ENCODE results near the gene HPCAL1. TPM values are rescaled to one million over a fixed set of nuclear protein-coding genes. Genes with fewer than 3 reads are reported as not detected.

Gene HPCAL1
- polyA plus RNA-seq, 3 donors: 20.4 to 37.3 (median 28.5) TPM

- DNase-seq (ENCODE audit: extremely low read depth in 1 of 11, low read depth in 9 of 11, low spot score in 4 of 11): no peak
Measured at GRCh38 chr2:10327896-10328669, 25.4 kb downstream of the HPCAL1 start.

GRCh38 chr2:10328670-10329579 is 26.2 kb downstream of the HPCAL1 start:
- no peak for DNase-seq (ENCODE audit: extremely low read depth in 1 of 11, low read depth in 9 of 11, low spot score in 4 of 11)

- no peak for DNase-seq (ENCODE audit: extremely low read depth in 1 of 11, low read depth in 9 of 11, low spot score in 4 of 11)
Measured at GRCh38 chr2:10329580-10329879, 26.8 kb downstream of the HPCAL1 start.

- no peak for DNase-seq (ENCODE audit: extremely low read depth in 1 of 11, low read depth in 9 of 11, low spot score in 4 of 11)
Measured at GRCh38 chr2:10329880-10330699, 27.4 kb downstream of the HPCAL1 start.

- DNase-seq (ENCODE audit: extremely low read depth in 1 of 11, low read depth in 9 of 11, low spot score in 4 of 11): no peak
Measured at GRCh38 chr2:10330700-10331026, 28.0 kb downstream of the HPCAL1 start.

- no peak for DNase-seq (ENCODE audit: extremely low read depth in 1 of 11, low read depth in 9 of 11, low spot score in 4 of 11)
Measured at GRCh38 chr2:10331027-10331701, 28.5 kb downstream of the HPCAL1 start.

GRCh38 chr2:10331702-10332401 is 29.1 kb downstream of the HPCAL1 start:
- DNase-seq (ENCODE audit: extremely low read depth in 1 of 11, low read depth in 9 of 11, low spot score in 4 of 11): no peak

- DNase-seq (ENCODE audit: extremely low read depth in 1 of 11, low read depth in 9 of 11, low spot score in 4 of 11): no peak
Measured at GRCh38 chr2:10332402-10333246, 29.9 kb downstream of the HPCAL1 start.

- DNase-seq (ENCODE audit: extremely low read depth in 1 of 11, low read depth in 9 of 11, low spot score in 4 of 11): no peak
Measured at GRCh38 chr2:10333247-10333613, 30.5 kb downstream of the HPCAL1 start.

- no peak for DNase-seq (ENCODE audit: extremely low read depth in 1 of 11, low read depth in 9 of 11, low spot score in 4 of 11)
Measured at GRCh38 chr2:10333966-10334365, 31.3 kb downstream of the HPCAL1 start.

- DNase-seq (ENCODE audit: extremely low read depth in 1 of 11, low read depth in 9 of 11, low spot score in 4 of 11): no peak
Measured at GRCh38 chr2:10335046-10335840, 32.5 kb downstream of the HPCAL1 start.

- DNase-seq (ENCODE audit: extremely low read depth in 1 of 11, low read depth in 9 of 11, low spot score in 4 of 11): no peak
Measured at GRCh38 chr2:10336283-10336682, 33.6 kb downstream of the HPCAL1 start.

- no peak for DNase-seq (ENCODE audit: extremely low read depth in 1 of 11, low read depth in 9 of 11, low spot score in 4 of 11)
Measured at GRCh38 chr2:10337449-10338269, 35.0 kb downstream of the HPCAL1 start.

- no peak for DNase-seq (ENCODE audit: extremely low read depth in 1 of 11, low read depth in 9 of 11, low spot score in 4 of 11)
Measured at GRCh38 chr2:10338270-10339188, 35.8 kb downstream of the HPCAL1 start.
